ENCODE data around the gene STK24. TPM values are rescaled to one million over a fixed set of nuclear protein-coding genes. Genes with fewer than 3 reads are reported as not detected.

STK24 gene
- total RNA-seq, 3 donors from 2014 or later = 61.3 to 149 (median 71.9) TPM

DNA sequence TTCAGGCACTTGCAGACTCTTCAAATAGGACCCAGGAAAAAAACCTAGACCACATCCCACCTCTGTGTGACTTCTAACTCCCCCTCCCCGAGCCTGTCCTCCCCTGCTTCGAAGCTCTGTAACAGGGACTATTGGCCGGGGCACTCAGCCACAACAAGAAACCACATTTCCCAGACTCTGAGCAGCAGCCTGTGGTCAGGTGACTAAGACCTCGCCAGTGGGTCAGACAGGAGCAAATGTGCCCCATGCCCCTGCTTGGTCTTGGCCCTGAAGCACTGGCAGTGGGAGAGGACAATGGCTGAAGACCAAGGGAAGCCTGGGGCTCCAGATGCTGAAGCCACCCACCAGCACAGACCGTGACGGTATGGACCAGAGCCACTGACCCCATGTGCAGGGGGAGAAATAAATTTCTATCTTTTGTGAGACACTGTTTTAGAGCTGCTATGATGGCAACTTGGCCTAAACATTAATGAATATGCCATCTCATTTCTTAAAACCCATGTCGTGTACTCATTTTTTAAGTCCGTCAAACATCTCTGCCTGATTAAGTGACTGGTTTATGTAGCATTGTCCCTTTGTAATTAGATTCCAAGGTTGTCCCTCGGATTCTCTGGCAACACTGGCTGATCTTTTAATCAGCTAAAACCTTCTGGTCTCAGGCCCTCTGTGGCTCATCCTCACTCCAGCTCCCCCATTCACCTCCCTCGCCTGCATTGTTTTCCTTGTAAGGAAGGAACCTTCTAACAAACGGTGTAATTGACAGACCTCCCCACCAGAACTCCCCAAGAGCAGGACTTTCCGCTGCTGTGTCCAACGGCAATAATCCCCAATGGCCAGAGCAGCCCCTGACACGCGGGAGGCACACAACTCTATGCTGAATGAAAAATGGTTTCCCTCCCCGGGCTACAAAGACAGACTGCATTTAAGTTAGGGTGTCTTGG is 98.4 kb downstream of the STK24 start:
- peaks cover 3 to 16% of the 10 kb centered on the region in 2 donors for H3K4me1 ChIP-seq
- no peaks in the 10 kb centered on the region for H3K9me3 ChIP-seq
- peak overlapping the region in 1 of 2 donors; percentile 13 for H3K27ac ChIP-seq
- H3K36me3 ChIP-seq = no peaks in the 10 kb centered on the region
- intact Hi-C loops (cut with DNase I; ENCODE audit: low total_unique reads) = no loop called here
- no peak overlapping the region for H3K4me3 ChIP-seq
- TF ChIP-seq, protein P1, sequence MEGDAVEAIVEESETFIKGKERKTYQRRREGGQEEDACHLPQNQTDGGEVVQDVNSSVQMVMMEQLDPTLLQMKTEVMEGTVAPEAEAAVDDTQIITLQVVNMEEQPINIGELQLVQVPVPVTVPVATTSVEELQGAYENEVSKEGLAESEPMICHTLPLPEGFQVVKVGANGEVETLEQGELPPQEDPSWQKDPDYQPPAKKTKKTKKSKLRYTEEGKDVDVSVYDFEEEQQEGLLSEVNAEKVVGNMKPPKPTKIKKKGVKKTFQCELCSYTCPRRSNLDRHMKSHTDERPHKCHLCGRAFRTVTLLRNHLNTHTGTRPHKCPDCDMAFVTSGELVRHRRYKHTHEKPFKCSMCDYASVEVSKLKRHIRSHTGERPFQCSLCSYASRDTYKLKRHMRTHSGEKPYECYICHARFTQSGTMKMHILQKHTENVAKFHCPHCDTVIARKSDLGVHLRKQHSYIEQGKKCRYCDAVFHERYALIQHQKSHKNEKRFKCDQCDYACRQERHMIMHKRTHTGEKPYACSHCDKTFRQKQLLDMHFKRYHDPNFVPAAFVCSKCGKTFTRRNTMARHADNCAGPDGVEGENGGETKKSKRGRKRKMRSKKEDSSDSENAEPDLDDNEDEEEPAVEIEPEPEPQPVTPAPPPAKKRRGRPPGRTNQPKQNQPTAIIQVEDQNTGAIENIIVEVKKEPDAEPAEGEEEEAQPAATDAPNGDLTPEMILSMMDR (IDR thresholded peaks at IDR 0.05) = no peak
- TF ChIP-seq POLR2A (IDR thresholded peaks at IDR 0.05) (no peak), POLR2AphosphoS5 (IDR thresholded peaks at IDR 0.05) (no peak)
- DNase-seq (ENCODE audit: low spot score in 2 of 2) = no peak
- H3K27me3 ChIP-seq = no peaks in the 10 kb centered on the region

DNA sequence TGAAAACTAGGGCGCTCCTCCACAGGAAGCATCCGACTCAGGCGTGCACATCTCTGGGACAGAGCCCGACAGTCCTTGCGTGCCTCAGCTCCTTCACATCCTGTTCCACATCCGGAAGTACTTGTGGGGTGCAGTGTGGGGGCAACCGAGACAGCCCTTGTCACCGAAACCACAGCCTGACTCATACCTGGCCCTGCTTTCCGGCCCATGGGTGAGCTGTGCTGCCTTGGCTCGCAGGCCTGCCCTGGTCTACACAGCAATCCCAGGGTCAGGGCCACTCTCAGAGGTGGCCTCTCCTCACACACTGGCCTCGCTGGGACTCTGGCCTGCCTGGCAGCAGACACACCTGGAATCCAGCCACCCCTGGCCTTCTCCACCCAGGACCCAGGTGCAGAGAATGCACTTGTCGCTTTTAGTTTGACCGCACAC is 100.4 kb downstream of the STK24 start:
- TF ChIP-seq POLR2AphosphoS5 (IDR thresholded peaks at IDR 0.05) (no peak), POLR2A (IDR thresholded peaks at IDR 0.05) (no peak)
- TF ChIP-seq, protein P1 (IDR thresholded peaks at IDR 0.05) = no peak
- Histone ChIP-seq H3K27me3 (no peaks in the 10 kb centered on the region), H3K4me3 (peak overlapping the region in 1 of 3 donors; percentile 16), H3K27ac (peak overlapping the region; percentile 33 to 68), H3K9me3 (no peaks in the 10 kb centered on the region), H3K36me3 (no peaks in the 10 kb centered on the region), H3K4me1 (peaks cover 0 to 6% of the 10 kb centered on the region in 2 donors)
- intact Hi-C loops (cut with DNase I; ENCODE audit: low total_unique reads) = no loop called here
- DNase-seq (ENCODE audit: low spot score in 2 of 2) = peak in 1 of 2 donors; percentile 46

DNA sequence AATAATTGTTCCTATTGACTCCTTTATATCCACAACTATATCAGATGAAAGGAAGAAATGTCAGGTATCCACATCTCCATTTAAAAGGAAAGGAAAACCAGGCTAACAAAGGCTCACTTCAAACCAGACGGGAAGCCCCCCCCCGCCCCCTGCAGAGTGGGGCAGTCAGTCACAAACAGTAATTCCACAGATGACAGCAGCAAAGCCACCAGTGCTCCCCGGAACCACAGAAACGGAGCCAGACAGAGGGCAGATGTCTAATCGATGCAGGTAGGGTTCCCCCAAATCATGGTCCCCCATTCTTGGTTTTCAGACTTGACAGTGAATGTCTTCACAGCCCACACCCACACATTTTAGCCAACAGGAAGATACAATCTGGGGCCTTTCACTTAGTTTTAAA is 100.8 kb downstream of the STK24 start:
- intact Hi-C loops (cut with DNase I; ENCODE audit: low total_unique reads) = no loop called here
- DNase-seq (ENCODE audit: low spot score in 2 of 2) = no peak
- Histone ChIP-seq H3K9me3 (no peaks in the 10 kb centered on the region), H3K4me1 (peaks cover 0 to 6% of the 10 kb centered on the region in 2 donors), H3K4me3 (no peak overlapping the region), H3K27me3 (no peaks in the 10 kb centered on the region), H3K36me3 (no peaks in the 10 kb centered on the region), H3K27ac (peak overlapping the region; percentile 33 to 68)
- TF ChIP-seq, protein P1 (IDR thresholded peaks at IDR 0.05) = no peak
- TF ChIP-seq POLR2A (IDR thresholded peaks at IDR 0.05) = no peak
- no peak for TF ChIP-seq POLR2AphosphoS5 (IDR thresholded peaks at IDR 0.05)

DNA sequence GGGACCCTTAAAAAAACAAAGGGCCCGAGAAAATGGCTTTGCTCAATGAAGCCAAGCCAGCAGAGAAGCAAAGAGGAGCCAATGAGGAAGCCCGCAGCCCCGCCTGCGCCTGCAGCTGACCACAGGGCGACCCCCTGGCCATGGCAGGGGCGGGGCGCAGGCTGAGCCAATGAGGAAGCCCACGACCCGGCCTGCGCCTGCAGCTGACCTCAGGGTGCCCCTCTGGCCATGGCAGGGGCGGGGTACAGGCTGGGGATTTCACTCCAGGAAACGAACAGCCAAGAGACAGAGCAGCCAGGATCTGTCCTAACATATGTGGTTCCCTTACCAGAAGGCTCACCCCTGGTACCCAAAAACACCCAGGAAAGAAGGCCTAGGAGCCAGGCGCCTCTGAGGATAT is 101.4 kb downstream of the STK24 start:
- Histone ChIP-seq H3K27ac (peak overlapping the region; percentile 29 to 46), H3K4me3 (no peak overlapping the region), H3K4me1 (peaks cover 0 to 6% of the 10 kb centered on the region in 2 donors), H3K27me3 (no peaks in the 10 kb centered on the region), H3K9me3 (no peaks in the 10 kb centered on the region), H3K36me3 (no peaks in the 10 kb centered on the region)
- intact Hi-C loops (cut with DNase I; ENCODE audit: low total_unique reads) = no loop called here
- DNase-seq (ENCODE audit: low spot score in 2 of 2) = no peak
- TF ChIP-seq POLR2A (IDR thresholded peaks at IDR 0.05) (no peak), POLR2AphosphoS5 (IDR thresholded peaks at IDR 0.05) (no peak)
- TF ChIP-seq, protein P1 (IDR thresholded peaks at IDR 0.05) = no peak

DNA sequence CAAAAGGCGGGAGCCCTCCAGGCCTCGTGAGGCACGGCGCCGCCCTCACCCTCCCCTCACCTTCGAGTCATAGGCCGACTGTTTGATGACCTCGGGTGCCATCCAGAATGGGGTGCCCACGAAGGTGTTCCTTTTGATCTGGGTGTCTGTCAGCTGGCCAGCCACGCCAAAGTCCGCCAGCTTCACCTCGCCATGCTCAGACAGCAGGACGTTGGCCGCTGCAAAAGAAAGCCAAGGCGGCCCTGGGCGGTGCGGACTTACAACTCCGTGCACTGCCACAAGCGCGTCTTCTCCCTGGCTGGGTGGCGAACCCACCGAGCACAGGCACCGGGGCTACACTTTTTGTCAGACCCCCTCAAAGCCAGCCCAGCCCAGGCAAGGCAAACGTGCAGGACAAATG is 102.1 kb downstream of the STK24 start:
- Histone ChIP-seq H3K27me3 (no peaks in the 10 kb centered on the region), H3K27ac (no peak overlapping the region), H3K9me3 (no peaks in the 10 kb centered on the region), H3K36me3 (no peaks in the 10 kb centered on the region), H3K4me1 (peaks cover 0 to 6% of the 10 kb centered on the region in 2 donors), H3K4me3 (no peak overlapping the region)
- no peak for DNase-seq (ENCODE audit: low spot score in 2 of 2)
- no peak for TF ChIP-seq POLR2A (IDR thresholded peaks at IDR 0.05)
- no peak for TF ChIP-seq POLR2AphosphoS5 (IDR thresholded peaks at IDR 0.05)
- TF ChIP-seq, protein P1 (IDR thresholded peaks at IDR 0.05) = no peak
- intact Hi-C loops (cut with DNase I; ENCODE audit: low total_unique reads) = no loop called here

All from breast epithelium (tissue), 4 donors.